GM19455 (cell line): ENCODE data around the gene CCDC197.

Experiments
- ATAC-seq: cut with Tn5 transposase; IDR thresholded peaks from one replicate; pipeline ENCODE4 v1.9.1; 2021; ENCODE audit not compliant: unreplicated experiment

CCDC197 gene

DNA sequence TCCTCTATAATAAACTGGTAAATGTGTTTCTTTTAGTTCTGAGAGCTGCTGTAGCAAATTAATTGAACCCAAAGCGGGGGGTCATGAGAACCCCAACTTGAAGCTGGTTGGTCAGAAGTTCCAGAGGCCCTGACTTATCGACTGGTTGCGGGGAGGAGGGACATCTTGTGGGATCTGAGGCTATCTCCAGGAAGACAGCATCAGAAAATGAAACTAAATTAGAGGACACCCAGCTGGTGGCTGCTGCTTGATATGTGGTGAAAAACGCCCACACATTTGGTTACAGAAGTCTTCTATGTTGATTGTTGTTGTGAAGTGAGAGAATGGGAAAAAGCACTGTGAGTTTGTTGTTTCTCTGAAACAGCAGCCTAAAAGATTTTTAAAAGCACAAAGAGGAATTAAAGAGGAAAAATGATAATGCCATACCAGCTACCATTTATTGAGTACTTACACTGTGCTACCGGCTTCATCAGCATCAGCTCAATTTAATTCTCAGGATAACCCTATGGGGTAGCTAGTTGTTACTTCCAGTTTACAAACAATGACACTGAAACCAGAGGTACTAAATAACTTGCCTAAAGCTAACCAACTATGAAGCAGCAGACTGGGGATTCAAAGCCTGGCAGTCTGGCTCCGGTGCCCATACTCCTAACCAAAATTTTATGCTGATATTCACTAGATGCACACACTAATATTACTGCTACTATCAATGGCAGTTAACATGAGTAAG is 59.6 kb downstream of the CCDC197 start:
- ATAC-seq: peak; percentile 93

- no peak for ATAC-seq
These were observed 61.1 kb downstream of the CCDC197 start for GRCh38 chr14:94058128-94058673.
